ES-I3 (cell line): ENCODE data around the gene SMTN.
A peak's percentile ranks its signal among the peaks of the same experiment; 100 is the strongest.
"Not testable (repeated sequence)": the region's sequence is repeated elsewhere in the genome, so short reads cannot be mapped to it uniquely, and the experiment has no call there.

Experiments used
- H3K36me3 ChIP-seq: 2 replicates; pipeline ENCODE4 v1.6.1; 2013; ENCODE audit warnings: mild to moderate bottlenecking, low read length, control low read depth, moderate library complexity; ENCODE audit not compliant: insufficient read depth
- H3K4me1 ChIP-seq: 2 replicates; pipeline ENCODE4 v1.6.1; 2013; ENCODE audit warnings: mild to moderate bottlenecking, control low read depth, low read length; ENCODE audit not compliant: insufficient read depth
- H3K9ac ChIP-seq: 2 replicates; pipeline ENCODE4 v1.6.1; 2013; ENCODE audit warnings: low read depth, mild to moderate bottlenecking, low read length, moderate library complexity
- H3K9me3 ChIP-seq: 2 replicates; pipeline ENCODE4 v1.6.1; 2013; ENCODE audit warnings: mild to moderate bottlenecking, low read length, moderate library complexity; ENCODE audit not compliant: control insufficient read depth, insufficient read depth

Gene SMTN

DNA sequence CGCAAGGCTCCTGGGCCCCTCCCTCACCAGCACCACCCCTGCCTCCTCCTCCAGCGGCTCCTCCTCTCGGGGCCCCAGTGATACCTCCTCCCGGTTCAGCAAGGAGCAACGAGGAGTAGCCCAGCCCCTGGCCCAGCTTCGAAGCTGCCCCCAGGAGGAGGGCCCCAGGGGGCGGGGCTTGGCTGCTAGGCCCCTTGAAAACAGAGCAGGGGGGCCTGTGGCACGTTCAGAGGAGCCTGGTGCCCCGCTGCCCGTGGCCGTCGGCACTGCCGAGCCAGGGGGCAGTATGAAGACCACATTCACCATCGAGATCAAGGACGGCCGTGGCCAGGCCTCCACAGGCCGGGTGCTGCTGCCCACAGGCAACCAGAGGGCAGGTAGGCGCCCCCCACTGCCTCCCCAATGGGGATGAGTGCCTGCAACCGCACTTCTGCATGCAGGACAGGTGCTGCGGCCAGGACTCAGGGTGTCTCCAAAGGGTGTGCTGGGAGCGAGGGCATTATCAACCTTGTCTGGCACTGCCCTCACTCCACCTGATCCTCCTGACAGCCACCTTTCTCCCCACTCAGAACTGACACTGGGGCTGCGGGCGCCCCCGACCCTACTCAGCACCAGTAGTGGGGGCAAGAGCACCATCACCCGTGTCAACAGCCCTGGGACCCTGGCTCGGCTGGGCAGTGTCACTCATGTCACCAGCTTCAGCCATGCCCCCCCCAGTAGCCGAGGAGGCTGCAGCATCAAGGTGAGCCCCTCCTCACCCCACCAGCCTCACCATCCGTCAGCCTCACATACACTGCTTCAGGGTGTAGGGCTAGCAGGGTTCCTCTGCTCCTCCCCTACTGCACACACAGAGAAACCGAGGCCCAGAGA is 10.2 kb downstream of the SMTN start:
- Histone ChIP-seq H3K9ac (no peak overlapping the region), H3K4me1 (no peaks in the 10 kb centered on the region), H3K9me3 (no peaks in the 10 kb centered on the region), H3K36me3 (no peaks in the 10 kb centered on the region; the same call in 1 of the 2 replicates)

DNA sequence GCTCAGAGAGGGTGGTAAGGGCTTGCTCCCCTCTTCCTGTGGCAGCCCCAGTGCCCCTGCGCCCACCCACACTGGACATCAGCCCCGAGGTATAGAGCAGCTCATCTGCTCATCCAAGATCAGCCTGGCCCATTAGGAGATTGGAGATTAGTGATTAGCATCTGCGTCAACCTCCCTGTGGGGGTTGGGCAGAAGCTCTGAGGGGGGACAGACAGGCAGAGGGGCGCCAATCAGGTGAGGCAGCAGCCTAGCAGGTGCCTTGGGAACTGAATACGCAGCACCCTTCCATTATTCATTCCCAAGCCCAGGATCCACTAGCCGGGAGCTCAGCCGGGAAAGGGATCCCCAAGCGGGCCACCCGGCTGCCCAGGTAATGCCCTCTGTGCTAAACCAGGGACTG is 11.0 kb downstream of the SMTN start:
- H3K36me3 ChIP-seq, result no peaks in the 10 kb centered on the region; the same call in 1 of the 2 replicates

GRCh38 chr22:31093086-31093850 is 12.2 kb downstream of the SMTN start:
- Histone ChIP-seq H3K9me3 (no peaks in the 10 kb centered on the region), H3K36me3 (no peaks in the 10 kb centered on the region; the same call in 1 of the 2 replicates), H3K9ac (no peak overlapping the region), H3K4me1 (peaks cover 5% of the 10 kb centered on the region; the same call in 1 of the 2 replicates)

More for the DNA sequence above, 11.0 kb downstream of the SMTN start:
- no peak overlapping the region for H3K9ac ChIP-seq
- H3K9me3 ChIP-seq, result no peaks in the 10 kb centered on the region
- H3K4me1 ChIP-seq, result no peaks in the 10 kb centered on the region

- Histone ChIP-seq H3K9me3 (no peaks in the 10 kb centered on the region), H3K9ac (no peak overlapping the region), H3K4me1 (peaks cover 7% of the 10 kb centered on the region; the same call in 1 of the 2 replicates), H3K36me3 (no peaks in the 10 kb centered on the region; the same call in 1 of the 2 replicates)
Measured at GRCh38 chr22:31094021-31094551, 13.0 kb downstream of the SMTN start.

DNA sequence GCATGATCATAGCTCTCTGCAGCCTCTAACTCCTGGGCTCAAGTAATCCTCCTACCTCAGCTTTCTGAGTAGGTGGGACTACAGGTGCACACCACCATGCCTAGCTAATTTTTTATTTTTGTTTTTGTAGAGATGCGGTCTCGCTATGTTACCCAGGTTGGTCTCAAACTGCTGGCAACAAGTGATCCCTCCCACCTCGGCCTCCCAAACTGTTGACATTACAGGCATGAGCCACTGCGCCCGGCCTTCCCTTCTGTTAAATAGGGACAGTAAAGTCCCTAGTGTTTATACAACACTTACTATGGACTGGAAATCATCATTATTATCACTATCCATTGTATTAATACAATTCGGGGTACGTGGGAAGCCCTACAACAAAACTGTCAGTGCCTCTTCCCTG is 13.6 kb downstream of the SMTN start:
- Histone ChIP-seq H3K4me1 (peaks cover 7% of the 10 kb centered on the region; the same call in 1 of the 2 replicates), H3K9me3 (no peaks in the 10 kb centered on the region), H3K36me3 (no peaks in the 10 kb centered on the region; the same call in 1 of the 2 replicates), H3K9ac (no peak overlapping the region)

DNA sequence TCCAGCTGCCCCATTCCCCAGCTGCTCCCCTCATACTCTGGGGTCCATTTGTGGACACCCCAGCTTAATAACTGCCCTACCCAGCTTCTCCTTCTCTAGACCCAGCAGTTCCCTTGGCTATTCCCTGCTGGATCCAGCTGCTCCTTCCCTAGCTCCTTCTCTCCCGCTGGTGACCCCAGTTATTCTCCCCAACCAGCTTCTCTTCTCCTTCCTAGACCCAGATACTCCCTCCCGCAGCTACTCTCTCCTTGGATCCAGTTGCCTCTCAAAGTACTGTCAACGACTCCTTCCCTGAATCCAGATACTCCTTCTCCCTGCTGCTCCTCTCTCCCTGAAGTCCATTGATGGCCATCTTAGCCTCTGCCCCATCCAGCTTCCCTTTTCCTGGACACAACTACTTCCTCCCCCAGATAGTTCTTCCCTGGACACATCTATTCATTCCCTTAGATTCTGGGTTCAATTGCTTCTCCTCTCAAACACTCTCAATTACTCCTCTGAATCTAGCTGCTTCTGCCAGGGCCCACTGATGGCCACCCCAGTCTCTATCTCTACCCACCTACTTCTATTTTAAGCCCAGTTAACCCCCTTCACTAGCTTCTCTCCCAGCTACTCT is 14.6 kb downstream of the SMTN start:
- H3K36me3 ChIP-seq, result no peaks in the 10 kb centered on the region; the same call in 1 of the 2 replicates
- H3K4me1 ChIP-seq, result peaks cover 7% of the 10 kb centered on the region; the same call in 1 of the 2 replicates
- no peaks in the 10 kb centered on the region for H3K9me3 ChIP-seq
- no peak overlapping the region for H3K9ac ChIP-seq

DNA sequence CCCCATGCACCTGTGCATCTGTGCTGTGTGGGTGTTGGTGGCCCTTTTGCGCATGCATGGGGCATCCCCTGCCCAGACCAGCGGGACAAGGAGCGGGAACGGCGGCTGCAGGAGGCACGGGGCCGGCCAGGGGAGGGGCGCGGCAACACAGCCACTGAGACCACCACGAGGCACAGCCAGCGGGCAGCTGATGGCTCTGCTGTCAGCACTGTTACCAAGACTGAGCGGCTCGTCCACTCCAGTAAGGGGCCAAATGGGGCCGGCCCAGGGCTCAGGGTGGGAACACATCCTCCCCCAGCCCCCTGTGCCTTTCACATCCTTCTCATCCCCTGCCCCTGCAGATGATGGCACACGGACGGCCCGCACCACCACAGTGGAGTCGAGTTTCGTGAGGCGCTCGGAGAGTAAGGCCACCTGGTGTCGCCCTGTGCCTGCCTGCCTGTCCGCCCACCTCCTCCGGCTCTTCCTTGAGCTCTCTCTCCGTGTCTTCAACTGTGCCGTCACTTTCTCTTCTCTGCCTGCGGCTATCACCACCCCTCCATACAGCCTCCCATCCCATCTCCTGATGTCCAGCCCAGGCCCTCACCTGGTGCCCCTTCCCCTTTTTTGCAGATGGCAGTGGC is 15.7 kb downstream of the SMTN start:
- Histone ChIP-seq H3K9ac (no peak overlapping the region), H3K4me1 (peaks cover 7% of the 10 kb centered on the region; the same call in 1 of the 2 replicates), H3K9me3 (no peaks in the 10 kb centered on the region), H3K36me3 (no peaks in the 10 kb centered on the region; the same call in 1 of the 2 replicates)

DNA sequence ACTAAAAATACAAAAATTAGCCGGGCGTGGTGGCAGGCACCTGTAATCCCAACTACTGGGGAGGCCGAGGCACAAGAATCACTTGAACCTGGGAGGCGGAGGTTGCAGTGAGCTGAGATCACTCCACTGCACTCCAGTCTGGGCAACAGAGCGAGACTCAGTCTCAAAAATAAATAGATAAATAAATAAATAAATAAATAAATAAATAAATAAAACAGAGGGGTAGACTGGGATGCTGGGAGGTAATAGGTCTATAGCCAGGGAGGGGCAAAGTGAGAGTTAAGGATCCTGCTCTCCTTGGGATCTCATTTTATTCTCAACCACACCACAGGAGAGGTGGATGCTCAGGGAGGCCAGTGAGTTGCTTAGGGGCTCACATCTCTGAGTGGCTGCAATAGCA is 16.4 kb downstream of the SMTN start:
- H3K9me3 ChIP-seq, H3K4me1 ChIP-seq, H3K36me3 ChIP-seq, H3K9ac ChIP-seq: not testable (repeated sequence)

GRCh38 chr22:31097941-31098631 is 17.0 kb downstream of the SMTN start:
- peak overlapping the region; percentile 19; the same call in 1 of the 2 replicates for H3K9ac ChIP-seq
- H3K36me3 ChIP-seq, result no peaks in the 10 kb centered on the region; the same call in 1 of the 2 replicates
- H3K9me3 ChIP-seq, result no peaks in the 10 kb centered on the region
- H3K4me1 ChIP-seq, result peaks cover 7% of the 10 kb centered on the region; the same call in 1 of the 2 replicates

DNA sequence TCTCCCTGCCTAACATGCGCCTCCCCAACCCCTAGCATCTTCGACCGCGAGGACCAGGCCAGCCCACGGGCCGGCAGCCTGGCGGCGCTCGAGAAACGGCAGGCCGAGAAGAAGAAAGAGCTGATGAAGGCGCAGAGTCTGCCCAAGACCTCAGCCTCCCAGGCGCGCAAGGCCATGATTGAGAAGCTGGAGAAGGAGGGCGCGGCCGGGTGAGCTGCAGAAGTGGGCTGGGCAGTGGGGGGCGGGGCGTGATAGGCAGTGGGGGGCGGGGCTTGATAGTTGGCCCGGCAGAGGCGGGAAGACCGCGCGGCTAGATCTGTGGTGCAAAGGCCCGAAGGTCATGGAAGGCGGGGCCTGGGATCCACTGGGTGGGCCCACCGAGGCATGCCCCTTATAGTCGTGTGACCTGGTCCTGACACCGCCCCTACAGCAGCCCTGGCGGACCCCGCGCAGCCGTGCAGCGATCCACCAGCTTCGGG is 17.6 kb downstream of the SMTN start:
- Histone ChIP-seq H3K36me3 (no peaks in the 10 kb centered on the region; the same call in 1 of the 2 replicates), H3K9me3 (no peaks in the 10 kb centered on the region), H3K4me1 (peaks cover 7% of the 10 kb centered on the region; the same call in 1 of the 2 replicates), H3K9ac (peak overlapping the region; percentile 19; the same call in 1 of the 2 replicates)

DNA sequence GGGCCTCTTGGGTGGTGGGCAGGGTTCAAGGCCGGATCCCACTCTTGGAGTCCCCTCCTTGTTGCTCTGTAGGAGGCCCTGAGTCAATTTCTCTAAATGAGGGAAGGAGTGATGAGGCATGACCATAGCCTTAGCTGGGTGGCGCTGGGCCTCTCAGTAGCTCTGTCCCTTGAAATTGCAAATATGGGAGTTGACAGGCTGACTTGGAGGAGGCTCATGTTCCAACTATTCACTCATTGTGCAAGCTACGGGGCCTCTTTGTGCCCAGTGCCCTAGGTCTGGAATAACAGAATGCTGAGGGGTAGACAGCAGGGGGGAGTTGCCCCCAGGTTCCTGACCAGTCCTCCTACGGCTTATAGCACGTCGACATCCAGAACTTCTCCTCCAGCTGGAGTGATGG is 18.3 kb downstream of the SMTN start:
- no peaks in the 10 kb centered on the region for H3K9me3 ChIP-seq
- no peak overlapping the region for H3K9ac ChIP-seq
- H3K4me1 ChIP-seq, result peaks cover 7% of the 10 kb centered on the region; the same call in 1 of the 2 replicates
- H3K36me3 ChIP-seq, result no peaks in the 10 kb centered on the region; the same call in 1 of the 2 replicates

GRCh38 chr22:31099841-31100761 is 19.0 kb downstream of the SMTN start:
- H3K4me1 ChIP-seq, result peaks cover 8% of the 10 kb centered on the region; the same call in 1 of the 2 replicates
- no peak overlapping the region for H3K9ac ChIP-seq
- no peaks in the 10 kb centered on the region for H3K9me3 ChIP-seq
- no peaks in the 10 kb centered on the region; the same call in 1 of the 2 replicates for H3K36me3 ChIP-seq
